KBM-7 (cell line): ENCODE data around the gene NKX1-1.

Source experiments
- DNase-seq: peaks from one replicate; pipeline ENCODE4 v3.0.0-alpha.2; 2015
- in situ Hi-C: fragments of 300-500 bp; cut with MboI; formaldehyde crosslinking; loops from 2 replicates; pipeline ENCODE4 v1.14.3; 2020; ENCODE audit warnings: low sequenced_read_pairs, low pct_unique_long_range_greater_than_20kb, mixed read lengths

The NKX1-1 gene

GRCh38 chr4:1417522-1418390 lies 11.5 kb upstream of the NKX1-1 start:
- in situ Hi-C loops = no loop called here

GRCh38 chr4:1416948-1417260 lies 10.7 kb upstream of the NKX1-1 start:
- DNase-seq = no peak
- in situ Hi-C loops = no loop called here

More at GRCh38 chr4:1417522-1418390, 11.5 kb upstream of the NKX1-1 start:
- no peak for DNase-seq

DNA sequence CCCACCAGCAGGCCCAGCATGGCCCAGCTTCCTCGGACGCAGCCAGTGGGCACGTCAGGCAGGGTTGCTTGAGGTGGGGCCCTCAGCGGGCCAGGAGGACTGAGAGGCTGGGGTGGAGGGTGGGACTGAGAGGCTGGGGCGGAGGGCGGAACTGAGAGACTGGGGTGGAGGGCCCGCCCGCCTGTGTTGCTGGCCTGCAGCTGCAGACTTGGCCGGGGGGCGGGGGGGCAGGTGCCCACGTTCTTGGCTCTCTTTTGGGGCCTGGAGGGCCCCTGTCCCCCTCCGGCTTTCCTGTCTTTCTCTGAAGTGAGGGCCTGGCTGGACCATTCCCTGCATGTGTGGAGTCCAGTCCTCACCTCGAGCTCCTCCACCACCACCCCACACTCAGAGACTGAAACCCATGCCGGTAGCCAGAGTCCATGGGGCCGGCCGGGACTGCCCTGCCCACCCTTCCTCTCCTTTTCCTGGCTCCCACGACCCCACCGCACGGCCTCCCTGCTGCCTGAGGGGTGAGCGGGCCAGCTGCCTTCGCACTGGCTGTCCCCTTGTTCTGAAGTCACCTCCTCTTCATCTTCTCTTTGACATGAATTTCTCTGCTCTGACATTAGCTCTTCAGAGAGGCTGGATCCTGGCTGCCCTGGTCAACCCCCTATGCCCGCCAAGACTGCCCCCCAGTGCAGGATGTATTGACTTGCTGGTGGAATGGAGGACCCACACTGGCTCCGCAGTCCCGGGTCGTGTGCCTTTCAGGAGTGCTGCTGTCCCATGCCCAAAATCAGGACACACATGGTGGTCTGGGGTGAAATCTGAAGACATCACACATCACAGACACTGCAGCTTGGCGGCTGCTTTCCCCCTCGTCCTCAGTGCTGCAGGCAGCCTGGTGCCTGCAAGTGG lies 10.1 kb upstream of the NKX1-1 start:
- in situ Hi-C loops = no loop called here
- DNase-seq = no peak

- in situ Hi-C loops = no loop called here
- no peak for DNase-seq
Observed at GRCh38 chr4:1415681-1415981, 9.4 kb upstream of the NKX1-1 start.

GRCh38 chr4:1414831-1415680 lies 8.8 kb upstream of the NKX1-1 start:
- DNase-seq = no peak
- in situ Hi-C loops = no loop called here

DNA sequence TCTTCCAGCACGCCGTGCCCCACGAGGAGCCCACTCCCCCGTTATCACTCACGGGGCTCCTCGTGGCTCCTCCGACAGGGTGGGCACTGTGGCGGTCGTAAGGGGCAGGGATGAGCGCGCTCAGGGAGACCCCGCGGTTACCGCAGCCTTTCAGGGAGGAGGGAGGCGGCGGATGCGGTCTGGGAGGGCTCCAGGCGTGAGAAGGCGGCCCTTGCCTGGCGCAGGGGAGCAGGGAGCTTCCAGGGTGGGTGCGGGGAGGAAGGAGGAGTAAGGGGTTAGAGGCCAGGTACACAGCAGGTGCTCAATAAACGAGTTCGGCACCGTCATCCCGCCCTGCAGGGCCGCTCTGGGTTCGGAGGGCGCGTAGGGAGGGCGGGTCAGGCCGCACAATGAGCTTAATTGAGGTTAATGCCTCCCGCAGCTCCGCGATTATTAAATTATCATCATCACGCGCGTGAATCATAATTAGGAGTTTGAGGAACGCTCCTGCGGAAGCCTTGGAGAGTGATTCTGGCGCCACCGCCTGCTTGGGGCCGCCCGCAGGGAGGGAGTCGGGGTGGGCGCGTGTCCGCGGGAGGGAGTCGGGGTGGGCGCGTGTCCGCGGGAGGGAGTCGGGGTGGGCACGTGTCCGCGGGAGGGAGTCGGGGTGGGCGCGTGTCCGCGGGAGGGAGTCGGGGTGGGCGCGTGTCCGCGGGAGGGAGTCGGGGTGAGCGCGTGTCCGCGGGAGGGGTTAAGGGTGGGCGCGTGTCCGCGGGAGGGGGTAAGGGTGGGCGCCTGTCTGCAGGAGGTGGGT lies 7.6 kb upstream of the NKX1-1 start:
- no peak for DNase-seq
- in situ Hi-C loops = no loop called here

DNA sequence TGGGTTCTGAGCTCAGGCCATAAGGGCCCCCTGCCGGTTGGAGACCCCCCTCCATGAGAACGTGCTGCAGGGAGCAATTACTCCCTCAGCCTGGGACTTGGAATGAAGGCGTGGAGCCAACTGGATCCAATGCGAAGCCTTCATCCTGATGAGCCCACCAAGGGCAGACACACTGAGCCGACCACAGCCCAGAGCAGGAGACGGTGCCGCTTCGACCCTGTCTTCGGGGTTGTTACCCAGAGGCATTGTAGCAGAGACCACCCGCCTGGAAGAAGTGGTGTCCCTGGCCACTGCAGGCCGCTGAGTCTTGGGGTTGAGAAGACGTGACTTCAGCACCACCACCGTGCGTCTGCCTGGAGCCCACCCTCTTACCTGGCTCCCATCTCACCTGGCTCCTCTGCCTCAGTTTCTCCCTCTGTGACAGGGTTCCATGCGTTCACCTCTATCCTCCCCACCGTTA lies 7.0 kb upstream of the NKX1-1 start:
- DNase-seq = no peak
- in situ Hi-C loops = no loop called here

DNA sequence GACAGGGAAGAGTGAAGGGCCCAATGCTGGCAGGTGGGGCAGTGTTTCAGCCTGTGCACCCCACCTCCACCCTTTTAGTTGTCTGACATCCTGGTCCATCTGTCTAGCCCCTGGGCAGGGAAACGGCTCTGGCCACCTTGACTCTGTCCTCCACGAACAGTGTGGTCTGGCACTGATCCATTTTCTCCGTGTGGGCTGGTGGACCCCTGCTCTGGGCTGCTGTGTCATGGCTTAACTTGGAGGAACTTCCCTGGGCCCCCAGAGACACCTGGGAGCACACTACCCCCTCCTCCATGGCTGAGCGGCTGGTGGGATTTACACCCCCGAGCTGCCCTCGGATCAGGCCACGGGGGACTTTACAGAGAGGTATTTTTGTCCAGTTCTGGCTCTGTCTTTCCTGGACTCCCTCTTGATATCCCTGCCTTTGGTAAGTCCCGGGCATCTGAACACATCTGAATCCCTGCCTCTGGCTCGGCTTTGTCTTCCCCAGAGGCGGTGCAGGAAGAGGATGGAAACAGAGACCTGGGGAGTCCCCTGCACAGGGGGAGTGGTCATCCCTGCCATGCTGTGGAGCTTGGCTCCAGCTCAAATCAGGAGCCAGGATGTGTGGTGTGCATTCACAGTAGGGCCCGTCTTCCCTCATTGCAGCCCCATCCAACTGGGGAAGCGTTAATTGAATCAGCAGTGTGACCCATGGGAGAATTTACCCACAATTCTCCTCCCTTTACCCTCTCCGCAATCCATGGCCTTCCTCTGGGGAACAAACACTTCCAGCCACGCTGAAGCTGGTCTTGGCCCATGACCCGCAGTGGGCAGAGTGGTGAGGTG lies 6.3 kb upstream of the NKX1-1 start:
- in situ Hi-C loops = no loop called here
- no peak for DNase-seq

DNA sequence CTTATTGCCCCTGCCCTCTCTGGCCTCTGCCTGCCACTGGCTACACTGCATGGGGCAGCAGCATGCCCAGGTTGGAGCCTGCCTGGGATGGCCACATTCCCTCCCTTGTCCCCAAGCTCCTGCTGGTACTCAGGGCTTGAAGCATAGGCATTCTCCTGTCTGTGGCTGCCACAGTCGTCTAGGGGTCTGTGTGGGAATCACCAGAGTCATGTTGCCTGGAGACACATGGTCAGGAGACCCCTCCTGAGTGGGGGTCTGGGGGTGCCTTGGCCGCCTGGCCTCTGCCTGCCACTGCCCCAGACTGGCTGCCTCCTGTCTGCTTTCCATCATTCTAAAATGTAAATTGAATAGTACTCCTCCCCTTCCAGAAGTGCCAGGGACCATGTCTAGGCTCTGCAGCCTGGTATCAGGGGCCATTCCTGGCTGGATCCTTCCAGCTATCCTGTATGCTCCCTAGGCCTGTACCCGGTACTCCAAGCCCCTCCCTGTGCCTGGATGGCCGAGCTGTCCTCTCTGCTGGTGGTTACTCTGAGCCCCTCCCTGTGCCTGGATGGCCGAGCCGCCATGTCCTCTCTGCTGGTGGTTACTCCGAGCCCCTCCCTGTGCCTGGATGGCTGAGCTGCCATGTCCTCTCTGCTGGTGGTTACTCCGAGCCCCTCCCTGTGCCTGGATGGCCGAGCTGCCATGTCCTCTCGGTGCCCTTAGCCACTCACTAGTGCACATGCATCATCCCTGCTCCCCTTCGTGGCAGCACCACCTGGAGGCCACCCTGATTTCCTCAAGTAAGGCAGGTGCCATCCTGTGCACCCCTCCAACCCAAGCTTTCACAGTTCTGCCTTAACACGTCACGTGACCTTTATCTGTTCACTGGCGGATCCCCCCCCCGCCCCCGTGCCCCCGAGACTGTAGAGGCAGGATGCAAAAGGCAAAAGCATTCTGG lies 5.5 kb upstream of the NKX1-1 start:
- in situ Hi-C loops = no loop called here
- DNase-seq = no peak

GRCh38 chr4:1410491-1411325 lies 4.5 kb upstream of the NKX1-1 start:
- peak; percentile 70 for DNase-seq
- in situ Hi-C loops = no loop called here

- in situ Hi-C loops = no loop called here
- no peak for DNase-seq
Observed at GRCh38 chr4:1409491-1410425, 3.5 kb upstream of the NKX1-1 start.

- no peak for DNase-seq
- in situ Hi-C loops = no loop called here
Observed at GRCh38 chr4:1409079-1409478, 2.8 kb upstream of the NKX1-1 start.

GRCh38 chr4:1408418-1408817 lies 2.2 kb upstream of the NKX1-1 start:
- DNase-seq = peak; percentile 5
- in situ Hi-C loops = no loop called here

GRCh38 chr4:1407657-1408333 lies 1.6 kb upstream of the NKX1-1 start:
- no peak for DNase-seq
- in situ Hi-C loops = no loop called here
